ENCODE data around the gene ANKRD37.

DNA sequence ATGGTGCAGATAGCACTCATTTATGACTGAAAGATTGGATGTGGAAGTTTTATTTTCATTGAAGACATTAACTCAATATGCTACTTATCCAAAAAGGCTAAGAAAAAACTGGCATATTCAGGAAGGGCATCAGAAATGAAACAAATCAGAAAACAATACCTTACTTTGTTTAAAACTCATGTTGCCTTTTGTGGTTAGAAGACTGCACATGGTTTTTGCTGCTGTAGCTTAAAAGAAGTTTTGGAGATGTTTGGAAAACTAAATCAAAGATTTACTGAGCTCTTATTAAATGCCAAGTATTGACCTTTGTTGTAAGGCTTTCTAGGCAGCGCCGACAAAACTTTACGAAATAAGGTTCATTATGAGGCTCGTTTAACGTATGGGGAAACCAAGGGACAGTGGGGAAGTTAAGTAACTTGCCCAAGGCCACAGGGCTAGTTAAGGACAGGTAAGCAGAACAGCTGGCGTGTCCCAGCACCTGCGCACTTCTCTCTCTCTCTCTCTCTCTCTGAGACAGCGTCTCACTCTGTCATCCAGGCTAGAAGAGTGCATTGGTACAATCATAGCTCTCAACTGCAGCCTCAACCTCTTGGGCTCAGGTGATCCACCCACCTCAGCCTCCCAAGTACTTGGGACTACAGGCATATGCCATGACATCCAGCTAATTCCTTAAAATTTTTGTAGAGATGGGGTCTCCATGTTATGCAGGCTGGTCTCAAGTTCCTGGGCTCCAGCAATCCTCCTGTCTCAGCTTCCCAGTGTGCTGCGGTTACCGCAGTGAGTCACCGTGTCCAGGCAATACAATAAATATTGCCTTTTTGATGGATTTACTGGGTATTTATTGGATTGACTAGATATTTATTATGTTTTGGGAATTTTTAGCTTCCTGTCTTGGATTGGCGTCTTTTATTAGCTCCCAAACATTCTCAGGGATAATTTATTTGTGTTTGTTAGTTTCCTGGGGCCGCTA is 17.0 kb upstream of the ANKRD37 start:
- TF ChIP-seq, protein P1, sequence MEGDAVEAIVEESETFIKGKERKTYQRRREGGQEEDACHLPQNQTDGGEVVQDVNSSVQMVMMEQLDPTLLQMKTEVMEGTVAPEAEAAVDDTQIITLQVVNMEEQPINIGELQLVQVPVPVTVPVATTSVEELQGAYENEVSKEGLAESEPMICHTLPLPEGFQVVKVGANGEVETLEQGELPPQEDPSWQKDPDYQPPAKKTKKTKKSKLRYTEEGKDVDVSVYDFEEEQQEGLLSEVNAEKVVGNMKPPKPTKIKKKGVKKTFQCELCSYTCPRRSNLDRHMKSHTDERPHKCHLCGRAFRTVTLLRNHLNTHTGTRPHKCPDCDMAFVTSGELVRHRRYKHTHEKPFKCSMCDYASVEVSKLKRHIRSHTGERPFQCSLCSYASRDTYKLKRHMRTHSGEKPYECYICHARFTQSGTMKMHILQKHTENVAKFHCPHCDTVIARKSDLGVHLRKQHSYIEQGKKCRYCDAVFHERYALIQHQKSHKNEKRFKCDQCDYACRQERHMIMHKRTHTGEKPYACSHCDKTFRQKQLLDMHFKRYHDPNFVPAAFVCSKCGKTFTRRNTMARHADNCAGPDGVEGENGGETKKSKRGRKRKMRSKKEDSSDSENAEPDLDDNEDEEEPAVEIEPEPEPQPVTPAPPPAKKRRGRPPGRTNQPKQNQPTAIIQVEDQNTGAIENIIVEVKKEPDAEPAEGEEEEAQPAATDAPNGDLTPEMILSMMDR (conservative IDR thresholded peaks at IDR 0.05 in 1 of 2, IDR thresholded peaks at IDR 0.05 in 1 of 2; ENCODE audit: extremely low read depth in 1 of 2, insufficient read depth in 1 of 2, low read depth in 1 of 2, low read length in 2 of 2): no peak
- no peak for TF ChIP-seq EZH2 (IDR thresholded peaks at IDR 0.05; ENCODE audit: borderline replicate concordance, low read length)
